GM19468 (cell line): ENCODE results near the gene CTRB1.

Source experiments
- ATAC-seq: cut with Tn5 transposase; IDR thresholded peaks from one replicate; pipeline ENCODE4 v1.9.1; 2021; ENCODE audit warnings: mild to moderate bottlenecking, moderate library complexity, moderate number of reproducible peaks; ENCODE audit not compliant: unreplicated experiment; ENCODE audit errors: extremely low read depth

Gene CTRB1

DNA sequence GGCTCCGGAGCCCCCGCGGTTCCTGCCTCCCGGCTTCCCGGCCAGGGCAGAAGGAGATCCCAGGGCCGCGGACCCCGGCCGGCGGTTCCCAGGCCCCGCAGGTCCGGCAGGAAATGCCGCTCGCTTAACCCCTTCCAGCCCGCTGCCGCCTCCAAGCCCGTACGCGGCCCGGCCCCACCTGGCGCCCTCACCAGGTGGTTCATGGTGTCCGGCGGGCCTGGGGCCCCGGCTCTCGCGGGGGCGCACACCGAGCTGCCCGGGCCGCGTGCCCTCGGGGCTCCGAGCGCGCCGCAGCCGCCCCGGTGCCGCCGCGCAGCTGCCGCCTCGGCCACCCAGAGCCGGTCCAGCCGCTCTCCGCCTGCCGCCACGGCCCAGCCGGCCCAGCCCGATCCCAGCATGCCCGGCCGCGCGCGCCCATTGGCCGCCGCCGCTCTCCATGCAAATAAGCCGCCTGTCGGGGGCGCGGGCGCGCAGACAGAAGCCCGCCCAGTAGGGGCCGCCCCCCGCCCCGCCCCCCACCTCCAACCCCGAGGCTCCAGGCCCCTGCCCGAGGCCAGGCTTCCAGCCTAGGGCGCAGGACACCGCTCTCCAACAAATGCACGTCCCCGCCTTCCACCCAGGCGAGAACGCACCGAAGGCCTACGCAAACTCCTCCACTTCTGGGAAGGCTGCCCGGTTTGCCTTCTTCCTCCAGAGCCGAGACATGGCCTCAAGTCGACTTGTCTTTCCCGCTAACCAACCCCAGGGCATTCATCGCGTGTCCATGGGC lies 32.7 kb downstream of the CTRB1 start, which contains the start of gene BCAR1:
Gene BCAR1 (minus strand): TSS at position 345 of the 769 bp plus-strand sequence. CDS start 142 bp downstream, at position 203.
- peak; percentile 92 for ATAC-seq

DNA sequence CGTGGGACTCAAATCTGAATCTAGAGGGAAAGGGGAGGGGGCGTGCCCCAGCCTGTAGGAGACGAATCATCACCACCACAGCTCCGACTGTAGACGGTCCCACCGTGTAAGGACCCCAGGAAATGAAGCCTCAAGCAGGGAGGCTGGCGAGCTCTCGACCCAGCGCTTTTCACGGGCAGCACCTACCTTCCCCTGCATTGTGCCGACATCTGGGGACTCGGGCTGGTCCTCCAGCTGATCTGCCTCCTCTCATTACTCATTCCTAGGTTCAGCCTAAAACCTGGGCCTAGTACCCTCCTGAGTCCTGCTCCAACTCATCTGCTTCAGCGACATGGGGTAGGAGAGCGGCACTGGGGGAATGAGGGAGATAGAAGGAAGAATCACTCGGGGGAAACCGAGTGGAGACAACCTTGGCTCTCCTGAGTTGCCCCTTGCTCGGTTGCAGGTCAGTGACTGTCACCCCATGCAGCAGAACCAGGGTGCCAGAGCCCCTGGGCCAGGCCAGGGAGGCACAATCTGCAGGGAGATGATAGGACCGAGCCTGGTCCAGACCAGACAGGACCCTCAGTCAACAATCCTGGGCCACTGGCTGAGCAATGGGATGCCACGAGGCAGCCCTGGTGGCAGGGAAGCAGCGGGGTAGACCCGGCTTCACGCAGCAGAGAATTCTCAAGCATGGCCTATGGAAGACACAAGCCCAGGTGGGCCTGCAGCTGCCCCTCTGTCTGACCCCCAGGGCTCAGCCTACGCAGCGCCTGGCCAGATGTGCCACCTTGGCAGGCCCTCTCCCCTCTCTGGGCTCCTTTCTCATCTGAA lies 33.5 kb downstream of the CTRB1 start:
- ATAC-seq, result no peak

DNA sequence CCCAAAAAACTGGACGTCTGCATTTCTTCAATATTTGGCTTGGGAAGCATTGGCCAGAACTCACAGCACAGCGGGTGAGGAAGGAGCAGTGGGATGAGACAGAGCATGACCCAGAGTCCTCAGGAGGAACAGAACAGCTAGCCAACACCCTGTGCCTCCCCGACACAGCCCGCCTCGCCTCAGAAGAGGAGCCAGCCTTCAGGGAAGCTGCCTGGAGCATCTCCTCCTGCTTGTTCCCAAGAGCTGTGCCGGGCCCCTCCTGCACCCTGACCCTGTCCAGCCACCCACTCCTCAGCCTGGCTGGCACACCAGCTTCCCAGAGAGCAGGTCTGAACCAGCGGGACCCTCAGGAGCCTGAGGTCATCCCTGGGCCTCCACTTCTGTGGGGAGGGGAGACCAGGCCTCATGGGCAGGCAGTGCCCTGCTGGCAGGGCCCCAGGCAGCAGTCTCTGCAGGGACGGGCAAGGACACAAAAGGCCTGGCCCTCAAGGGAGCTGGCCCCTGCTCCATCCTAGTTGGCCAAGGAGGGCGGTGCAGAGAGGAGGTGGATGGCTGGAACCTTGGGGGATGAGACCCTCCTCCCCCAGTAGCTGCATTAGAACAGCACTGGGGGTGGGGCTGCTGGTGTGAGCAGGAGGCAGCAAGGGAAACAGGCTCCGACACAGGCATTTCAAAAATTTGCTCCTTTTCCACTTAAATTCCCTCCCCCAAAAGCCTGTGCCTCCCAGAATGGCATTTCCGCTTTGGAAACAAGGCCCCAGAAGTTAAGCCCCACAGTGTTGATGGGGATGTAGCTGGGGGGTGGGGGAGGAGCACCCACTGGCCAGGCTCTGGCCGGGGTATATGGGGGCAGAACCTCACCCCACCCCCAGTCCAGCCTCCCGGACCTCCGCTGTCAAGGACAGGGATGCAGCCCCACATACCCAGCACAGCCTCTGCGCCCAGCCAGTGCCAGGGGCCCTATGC lies 34.4 kb downstream of the CTRB1 start:
- ATAC-seq, result no peak

DNA sequence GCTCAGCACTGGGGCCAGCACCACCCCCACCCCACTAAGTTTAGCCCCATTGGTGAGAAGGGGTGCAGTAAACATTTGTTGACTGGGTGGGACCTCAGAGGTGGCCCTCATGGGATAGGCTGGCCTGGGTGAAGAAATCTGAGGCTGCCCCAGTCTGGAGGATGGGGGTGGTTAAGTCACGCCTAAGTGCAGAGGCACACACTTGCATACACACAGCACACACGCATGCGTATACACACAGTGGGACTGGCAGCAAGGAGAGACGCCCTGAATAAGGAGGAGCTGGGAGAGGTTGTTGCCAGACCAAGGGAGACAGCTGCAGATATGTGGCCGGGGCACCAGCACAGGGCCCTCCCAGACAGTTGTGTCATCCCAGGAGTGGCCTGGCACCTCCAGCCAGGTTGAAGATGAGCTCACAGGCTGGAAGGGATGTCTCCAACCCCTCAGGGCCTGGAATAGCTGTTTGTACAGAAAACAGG lies 35.6 kb downstream of the CTRB1 start:
- no peak for ATAC-seq

DNA sequence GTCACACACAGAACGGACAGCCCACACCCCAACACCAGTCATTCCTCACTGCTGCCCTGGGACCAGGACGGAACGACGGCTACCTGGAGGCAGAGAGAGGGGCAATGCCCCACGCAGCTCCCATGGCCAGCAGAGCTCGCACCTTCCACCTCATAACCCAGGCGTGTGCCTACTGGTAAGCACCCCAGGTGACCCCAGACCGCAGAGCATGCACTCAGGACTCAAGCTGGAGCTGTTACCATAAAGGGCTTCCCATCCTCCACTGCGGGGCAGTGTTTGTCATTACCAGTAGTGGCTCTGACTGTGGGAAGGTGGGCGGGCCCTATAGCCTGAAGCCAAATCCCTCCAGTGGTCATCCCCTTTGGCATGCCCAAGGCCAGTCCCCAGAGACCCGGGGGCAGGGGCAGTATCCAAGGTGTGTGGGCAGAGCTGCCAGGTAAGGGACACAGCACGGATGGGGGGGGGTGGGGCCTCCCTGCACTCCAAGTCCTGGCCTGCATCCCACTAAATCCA lies 37.3 kb downstream of the CTRB1 start:
- no peak for ATAC-seq

DNA sequence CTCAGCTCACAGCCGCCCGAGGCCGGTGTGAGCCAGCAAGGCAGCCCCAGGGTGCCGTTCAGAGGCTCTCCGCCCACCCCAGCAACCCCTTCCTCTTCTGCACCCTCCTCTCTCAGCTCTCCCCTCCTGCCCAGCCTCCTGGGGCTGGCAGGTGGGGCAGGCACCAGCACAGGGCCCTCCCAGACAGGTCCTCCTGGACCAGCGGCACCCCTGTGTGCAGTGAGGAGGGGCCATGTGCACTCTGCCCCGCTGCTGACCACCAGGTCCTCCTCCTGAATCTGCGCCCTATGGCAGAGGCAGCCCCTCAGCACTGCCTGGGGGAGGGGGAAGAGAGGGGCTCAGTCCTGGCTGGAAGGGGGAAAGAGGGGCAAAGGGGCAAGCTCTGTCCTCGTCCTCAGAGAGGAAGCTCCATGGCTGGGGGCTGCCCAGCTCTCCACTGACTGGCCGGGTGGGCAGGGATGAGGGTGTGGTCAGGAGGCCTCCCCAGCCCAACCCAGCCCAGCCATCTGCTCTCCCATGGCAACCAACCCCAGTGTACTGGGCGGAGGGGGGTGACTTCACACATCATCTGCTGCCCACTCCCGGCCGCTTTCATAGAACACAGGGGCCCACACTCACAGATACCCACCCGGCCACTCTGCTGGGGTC lies 38.0 kb downstream of the CTRB1 start:
- no peak for ATAC-seq

DNA sequence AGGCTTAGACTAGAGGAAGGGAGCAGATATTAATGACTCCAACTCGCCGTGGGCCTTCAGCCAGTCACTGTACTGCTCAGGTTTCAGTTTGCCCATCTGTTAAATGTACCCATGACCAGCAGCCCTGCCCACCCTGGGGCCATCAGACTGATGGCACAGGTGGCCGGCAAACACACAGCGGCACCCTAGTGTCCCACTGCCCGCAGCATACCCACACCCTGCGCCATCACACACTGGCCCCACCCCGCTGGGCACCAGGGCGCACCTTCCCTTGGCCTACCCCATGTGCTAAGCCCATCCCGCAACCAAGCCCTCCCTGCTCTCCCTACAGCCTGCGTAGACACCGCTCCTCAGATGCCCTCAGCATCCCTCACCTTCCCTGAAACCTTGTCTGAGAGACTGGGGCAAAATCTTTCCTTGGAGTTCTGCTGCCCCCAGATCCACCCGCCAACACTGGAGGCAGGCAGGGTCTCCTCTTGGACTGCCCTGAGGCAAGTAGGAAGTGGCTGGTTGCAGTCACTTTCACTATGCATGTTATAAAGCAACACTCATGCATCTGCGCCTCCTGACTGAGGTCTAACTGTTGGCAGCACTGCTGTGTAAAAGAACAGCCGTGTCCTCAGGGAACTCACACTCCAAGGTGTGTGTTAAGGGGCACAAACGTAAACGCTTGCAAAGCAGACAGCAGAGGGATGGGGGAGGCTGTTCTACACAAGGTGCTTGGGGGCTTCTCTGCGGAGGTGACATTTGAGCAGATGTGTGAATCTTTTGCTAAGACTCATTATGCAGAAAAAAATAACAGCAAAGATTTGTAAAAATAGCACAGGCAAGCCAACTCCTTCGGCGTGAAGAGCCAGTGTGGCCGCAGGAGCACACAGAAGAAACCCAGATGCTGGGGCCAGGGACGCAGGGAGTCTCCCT lies 39.4 kb downstream of the CTRB1 start:
- no peak for ATAC-seq

DNA sequence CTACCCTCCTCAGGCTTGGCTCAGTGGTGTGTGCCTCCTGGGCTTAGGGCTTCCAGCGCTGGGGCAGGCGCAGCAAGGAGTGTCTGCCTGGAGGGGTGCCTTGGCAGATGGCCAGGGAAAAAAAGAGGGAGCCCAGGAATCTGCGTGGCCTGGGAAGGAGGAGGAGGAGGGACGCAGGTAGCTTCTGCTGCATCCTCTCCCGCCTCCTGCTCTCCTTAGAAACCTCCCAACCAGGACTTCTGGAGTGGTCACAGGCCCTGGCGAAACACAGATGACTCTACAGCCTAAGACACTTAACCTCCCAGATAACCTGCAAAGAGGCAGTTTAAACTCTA lies 40.0 kb downstream of the CTRB1 start:
- no peak for ATAC-seq

DNA sequence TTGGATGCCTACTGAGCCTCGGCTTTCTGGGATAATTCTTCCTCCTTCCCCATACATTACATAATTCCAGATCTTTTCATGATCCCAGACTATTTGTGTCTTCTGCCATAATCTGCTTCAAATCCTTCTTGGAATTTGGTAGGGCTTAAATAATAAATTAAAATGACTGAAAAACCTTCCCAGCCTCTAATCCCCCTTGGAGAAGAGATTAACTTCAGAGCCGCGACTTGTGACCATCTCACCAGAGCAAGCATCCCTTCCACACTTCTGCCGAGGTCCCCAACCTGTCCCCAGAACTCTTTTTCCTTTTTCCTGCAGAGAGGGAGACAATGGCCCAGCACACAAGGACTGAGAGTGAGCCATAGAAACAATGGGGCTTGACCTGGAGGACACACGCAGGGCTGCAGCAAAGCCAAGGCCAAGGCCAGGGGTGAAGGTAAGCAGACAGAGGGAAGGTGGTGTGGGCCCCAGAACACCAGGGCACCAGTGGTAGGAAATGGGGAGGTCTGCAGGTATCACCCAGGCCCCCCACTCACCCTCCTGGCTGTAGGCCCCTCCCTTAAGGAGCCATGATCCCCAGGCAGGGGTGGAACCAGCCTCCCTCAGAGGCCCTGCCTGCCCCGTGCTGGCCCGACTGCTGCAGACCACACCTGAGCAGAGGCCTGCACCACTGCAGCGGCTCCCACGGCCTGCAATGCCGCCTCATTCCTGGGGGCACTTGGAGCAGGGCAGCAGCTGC lies 42.2 kb downstream of the CTRB1 start:
- no peak for ATAC-seq

DNA sequence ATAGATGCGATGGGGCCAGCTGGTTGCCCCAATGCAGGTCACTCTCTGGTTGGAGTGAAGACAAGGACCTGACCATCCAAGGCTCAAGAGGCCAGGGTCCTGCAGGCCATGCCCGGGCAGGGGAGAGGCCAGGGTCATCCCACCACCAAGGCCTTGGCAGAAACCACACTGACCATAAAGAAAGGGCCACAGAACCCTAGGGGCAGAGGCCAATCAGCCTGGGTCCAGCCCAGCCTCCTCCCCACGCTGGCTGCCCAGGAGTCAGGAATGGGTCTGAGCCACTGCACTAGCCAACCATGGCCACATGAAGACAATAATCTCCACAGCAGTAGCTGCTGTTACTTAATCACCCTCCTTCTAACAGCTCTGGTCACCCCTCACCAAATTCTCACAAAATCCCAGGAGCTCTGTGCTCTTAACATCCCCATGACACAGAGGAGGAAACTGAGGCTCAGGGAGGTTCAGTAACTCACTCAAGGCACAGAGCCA lies 42.8 kb downstream of the CTRB1 start:
- ATAC-seq, result no peak

DNA sequence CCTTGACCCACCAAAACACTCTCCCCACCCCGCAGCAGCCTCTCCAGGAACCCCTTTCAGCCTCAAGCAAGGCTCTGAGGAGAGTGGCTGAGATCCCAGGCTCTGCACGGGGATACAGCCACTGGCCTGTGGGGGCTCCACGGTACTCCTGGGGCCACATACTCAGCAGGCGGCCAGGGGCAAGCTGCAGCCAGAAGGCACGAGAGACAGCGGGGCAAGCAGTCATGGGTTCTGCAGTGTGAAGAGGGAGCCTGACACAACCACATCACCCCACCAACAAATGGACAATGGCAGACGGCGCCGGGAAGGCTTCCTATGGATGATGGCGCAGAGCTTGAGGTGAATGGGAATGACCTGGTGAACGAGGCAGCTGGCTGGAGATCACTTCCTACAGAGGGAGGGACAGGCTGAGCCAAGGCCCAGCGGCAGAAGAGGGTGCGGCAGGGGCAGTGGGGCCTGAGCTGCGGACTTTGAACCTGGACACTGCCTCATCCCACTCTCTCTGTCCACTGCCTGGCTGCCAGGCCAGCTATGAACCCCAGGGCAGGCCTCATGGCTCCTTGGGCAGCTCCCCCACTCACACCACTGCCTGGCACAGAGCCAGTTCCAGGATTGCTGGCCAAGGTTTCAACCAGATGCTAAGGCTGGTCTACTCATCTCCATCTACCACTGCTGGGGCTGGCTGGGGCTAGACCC lies 43.5 kb downstream of the CTRB1 start:
- no peak for ATAC-seq

DNA sequence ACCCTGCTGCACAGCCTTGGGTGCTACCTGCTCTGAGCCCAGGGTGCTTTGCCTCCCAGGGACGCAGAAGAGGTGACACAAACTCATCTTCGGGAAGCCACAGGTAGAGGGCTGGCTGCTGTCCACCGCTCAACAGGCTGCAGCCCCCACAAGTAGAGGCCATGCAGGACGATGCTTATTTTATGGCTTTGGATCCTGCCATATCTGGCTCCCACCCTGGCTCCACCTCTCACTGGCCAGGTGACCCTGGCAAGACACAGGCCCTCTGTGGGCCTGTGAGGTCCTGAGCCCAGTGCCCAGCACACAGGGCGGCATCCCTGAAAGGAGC lies 44.0 kb downstream of the CTRB1 start:
- no peak for ATAC-seq

DNA sequence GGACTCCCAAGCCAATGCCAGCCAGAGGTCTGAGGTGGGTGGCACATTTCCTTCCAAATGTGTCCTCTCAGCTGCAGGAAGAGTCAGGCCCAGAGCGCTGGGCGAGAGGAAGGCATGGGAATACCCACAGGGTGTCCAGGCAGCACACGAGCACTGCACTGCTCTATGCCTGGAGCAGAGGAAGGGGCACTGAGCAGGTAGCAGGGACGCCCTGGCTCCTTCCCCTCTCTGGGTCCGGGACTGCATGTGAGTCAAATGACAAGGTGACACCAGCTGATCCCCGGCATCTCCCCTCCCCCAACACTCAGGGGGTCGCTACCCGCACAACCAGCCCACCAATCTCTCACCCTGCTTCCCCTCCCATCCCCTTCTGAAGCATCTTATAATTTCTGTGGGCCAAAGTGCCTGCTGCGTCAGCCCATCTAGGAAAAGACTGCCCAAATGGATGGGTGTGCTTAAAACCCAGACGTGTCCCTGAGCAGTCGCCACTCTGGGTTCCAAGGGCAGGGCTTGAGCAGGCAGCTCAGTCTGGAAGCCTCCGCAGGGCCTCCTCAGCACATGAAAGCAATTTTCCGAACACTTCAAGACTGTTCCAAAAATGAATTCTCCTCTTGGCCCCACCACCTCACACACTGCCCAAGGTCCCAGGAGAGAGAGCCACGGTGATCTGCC lies 44.6 kb downstream of the CTRB1 start:
- ATAC-seq, result no peak

DNA sequence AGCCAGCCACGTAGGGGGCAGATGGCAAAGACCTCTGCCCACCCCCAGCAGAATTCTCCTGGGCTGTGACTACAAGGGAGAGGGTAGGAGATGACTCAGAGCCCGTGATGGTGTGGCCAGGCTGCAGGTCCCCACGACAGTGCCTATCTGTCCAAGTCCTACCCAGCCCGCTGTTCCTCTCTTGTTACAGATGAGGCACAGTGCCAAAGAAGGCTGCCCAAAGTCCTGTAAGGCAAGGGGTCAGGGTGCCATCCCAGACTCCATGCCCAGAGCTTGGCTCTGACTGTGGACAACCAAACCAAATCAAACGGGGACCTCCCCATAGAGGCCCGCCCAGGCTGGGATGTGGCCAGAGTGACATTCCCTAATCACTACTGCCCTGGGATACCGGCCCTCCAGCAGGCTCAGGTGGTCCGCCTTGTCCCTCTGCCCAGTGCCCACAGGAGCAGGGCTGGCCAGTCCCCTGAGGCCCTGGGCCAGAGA lies 45.2 kb downstream of the CTRB1 start:
- ATAC-seq, result no peak

DNA sequence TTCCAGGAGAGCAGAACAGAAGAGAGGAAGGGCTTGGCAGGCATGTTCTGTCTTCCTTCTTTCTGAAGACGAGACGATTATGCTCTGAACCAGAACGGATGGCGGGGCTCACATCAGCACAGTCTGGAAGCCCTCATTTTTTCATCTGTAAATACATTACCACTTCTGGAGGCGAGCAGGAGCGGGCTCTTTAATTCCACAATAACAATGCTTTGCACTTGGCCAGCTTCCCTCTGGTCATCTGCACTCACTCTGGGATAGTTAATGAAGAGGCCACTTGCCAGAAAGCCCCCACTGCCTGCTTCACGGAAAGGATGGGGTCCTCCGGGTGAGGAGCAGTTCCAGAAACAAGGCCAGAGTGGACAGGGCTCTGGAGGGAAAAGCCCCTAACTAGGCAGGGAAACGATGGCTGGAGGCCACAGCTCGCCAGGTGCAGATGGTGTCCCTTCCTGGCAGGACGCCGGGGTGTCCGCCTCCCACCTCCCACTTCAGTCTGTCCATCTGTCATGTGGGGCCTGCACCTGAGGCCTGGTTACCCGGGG lies 45.7 kb downstream of the CTRB1 start:
- no peak for ATAC-seq
